ENCODE data around the gene PDPK1. TPM values are rescaled to one million over a fixed set of nuclear protein-coding genes. Genes with fewer than 3 reads are reported as not detected.
"Not testable (repeated sequence)": the region's sequence is repeated elsewhere in the genome, so short reads cannot be mapped to it uniquely, and the experiment has no call there.

PDPK1 gene
- total RNA-seq, 2 donors from 2014 or later: 25.0 to 29.5 TPM

DNA sequence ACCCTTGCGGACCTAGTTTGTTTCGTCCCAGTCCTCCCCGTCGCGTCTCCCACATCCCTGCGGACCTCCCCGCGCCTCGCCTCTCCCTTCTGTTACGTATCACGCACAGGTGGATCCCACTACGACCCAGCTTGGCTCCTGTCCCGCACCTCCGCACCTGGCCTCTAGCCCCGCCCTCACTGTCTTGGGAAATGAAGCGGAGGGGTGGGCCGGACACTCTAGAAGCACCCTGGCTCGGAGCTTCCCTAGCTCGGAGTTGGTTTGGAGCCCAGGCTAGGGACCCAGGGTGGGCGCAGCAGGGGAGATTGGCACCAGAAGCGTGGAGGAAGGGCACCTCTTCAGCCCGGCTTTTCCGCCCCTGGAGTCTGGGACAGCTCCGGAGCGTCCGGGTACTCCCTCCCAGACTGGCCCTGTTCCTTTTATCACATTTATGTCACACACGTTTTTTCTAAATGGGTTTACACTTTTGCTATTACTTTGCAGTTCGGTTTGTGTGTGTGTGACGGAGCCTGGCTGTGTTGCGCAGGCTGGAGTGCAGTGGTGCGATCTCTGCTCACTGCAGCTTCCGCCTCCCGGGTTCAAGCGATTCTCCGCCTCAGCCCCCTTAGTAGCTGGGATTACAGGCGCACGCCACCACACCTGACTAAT, 5.2 kb upstream of the PDPK1 start:
- TF ChIP-seq, protein P1, sequence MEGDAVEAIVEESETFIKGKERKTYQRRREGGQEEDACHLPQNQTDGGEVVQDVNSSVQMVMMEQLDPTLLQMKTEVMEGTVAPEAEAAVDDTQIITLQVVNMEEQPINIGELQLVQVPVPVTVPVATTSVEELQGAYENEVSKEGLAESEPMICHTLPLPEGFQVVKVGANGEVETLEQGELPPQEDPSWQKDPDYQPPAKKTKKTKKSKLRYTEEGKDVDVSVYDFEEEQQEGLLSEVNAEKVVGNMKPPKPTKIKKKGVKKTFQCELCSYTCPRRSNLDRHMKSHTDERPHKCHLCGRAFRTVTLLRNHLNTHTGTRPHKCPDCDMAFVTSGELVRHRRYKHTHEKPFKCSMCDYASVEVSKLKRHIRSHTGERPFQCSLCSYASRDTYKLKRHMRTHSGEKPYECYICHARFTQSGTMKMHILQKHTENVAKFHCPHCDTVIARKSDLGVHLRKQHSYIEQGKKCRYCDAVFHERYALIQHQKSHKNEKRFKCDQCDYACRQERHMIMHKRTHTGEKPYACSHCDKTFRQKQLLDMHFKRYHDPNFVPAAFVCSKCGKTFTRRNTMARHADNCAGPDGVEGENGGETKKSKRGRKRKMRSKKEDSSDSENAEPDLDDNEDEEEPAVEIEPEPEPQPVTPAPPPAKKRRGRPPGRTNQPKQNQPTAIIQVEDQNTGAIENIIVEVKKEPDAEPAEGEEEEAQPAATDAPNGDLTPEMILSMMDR (IDR thresholded peaks at IDR 0.05): no peak
- Histone ChIP-seq H3K27ac (peak overlapping the region; percentile 95 to 97), H3K36me3 (peaks cover 18% of the 10 kb centered on the region), H3K4me1 (peaks cover 0 to 27% of the 10 kb centered on the region in 2 donors), H3K9me3 (no peaks in the 10 kb centered on the region), H3K27me3 (no peaks in the 10 kb centered on the region), H3K4me3 (peak overlapping the region; percentile 65 to 76)
- no peak for DNase-seq (ENCODE audit: low spot score)

DNA sequence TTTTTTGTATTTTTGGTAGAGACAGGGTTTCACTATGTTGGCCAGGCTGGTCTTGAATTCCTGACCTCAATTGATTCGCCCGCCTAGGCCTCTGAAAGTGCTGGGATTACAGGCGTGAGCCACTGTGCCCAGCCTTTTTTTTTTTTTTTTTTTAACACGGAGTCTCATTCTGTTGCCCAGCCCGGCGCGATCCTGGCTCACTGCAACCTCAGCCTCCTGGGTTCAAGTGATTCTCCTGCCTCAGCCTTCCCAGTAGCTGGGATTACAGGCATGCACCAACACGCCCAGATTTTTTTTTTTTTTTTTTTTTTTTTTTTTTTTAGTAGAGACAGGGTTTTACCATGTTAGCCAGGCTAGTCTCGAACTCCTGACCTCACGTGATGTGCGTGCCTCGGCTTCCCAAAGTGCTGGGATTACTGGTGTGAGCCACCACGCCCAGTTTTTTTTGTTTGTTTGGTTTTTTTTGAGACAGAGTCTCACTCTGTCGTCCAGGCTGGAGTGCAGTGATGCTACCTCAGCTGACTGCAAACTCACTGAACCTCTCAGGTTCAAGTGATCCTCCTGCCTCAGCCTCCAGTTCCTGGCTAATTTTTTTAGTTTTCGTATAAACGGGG, 4.6 kb upstream of the PDPK1 start:
- Histone ChIP-seq H3K4me3 (peak overlapping the region; percentile 65 to 76), H3K4me1 (peaks cover 0 to 27% of the 10 kb centered on the region in 2 donors), H3K36me3 (peaks cover 12% of the 10 kb centered on the region), H3K27ac (peak overlapping the region; percentile 95 to 97)
- H3K9me3 ChIP-seq; DNase-seq (ENCODE audit: low spot score); H3K27me3 ChIP-seq: not testable (repeated sequence)

DNA sequence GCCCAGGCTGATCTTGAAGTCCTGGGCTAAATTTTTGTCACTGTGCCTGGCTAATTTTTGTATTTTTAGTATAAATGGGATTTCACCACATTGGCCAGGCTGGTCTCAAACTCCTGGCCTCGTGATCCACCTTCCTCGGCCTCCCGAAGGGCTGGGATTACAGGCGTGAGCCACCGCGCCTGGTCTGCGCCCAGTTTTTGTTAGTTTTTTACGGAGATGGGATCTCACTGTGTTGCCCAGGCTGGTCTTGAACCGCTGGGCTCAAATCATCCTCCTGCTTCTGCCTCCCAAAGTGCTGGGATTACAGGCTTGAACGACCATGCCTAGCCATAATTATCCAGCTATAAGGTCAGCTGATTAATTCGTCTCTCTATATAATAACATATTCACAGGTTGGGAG, 3.9 kb upstream of the PDPK1 start:
- DNase-seq (ENCODE audit: low spot score): no peak
- H3K4me1 ChIP-seq: peaks cover 0 to 32% of the 10 kb centered on the region in 2 donors
- H3K27ac ChIP-seq: no peak overlapping the region
- TF ChIP-seq, protein P1 (IDR thresholded peaks at IDR 0.05): no peak
- no peaks in the 10 kb centered on the region for H3K27me3 ChIP-seq
- no peaks in the 10 kb centered on the region for H3K9me3 ChIP-seq
- no peak overlapping the region for H3K4me3 ChIP-seq
- peaks cover 6% of the 10 kb centered on the region for H3K36me3 ChIP-seq

DNA sequence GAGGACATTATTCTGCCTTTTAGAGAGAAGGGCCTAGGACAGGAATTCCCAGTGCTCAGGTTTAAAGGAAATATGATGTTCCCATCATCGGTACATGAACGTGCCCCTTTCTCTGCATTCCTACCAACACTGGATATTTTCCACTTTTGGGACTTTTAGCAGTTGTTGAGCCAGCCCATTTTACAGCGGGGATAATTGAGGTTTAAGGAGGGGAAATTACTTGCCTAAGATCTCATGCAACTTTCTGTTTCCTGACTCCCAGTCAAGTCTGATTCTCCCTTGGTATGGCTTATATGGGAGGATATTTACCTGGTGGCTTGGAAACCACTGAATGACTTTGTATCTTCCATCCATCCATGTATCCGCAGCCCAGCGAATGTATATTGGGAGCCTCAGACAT, 3.5 kb upstream of the PDPK1 start:
- not testable (repeated sequence) for H3K9me3 ChIP-seq; DNase-seq (ENCODE audit: low spot score); H3K36me3 ChIP-seq; H3K27me3 ChIP-seq; H3K4me3 ChIP-seq; H3K27ac ChIP-seq
- peaks cover 0 to 36% of the 10 kb centered on the region in 2 donors for H3K4me1 ChIP-seq

DNA sequence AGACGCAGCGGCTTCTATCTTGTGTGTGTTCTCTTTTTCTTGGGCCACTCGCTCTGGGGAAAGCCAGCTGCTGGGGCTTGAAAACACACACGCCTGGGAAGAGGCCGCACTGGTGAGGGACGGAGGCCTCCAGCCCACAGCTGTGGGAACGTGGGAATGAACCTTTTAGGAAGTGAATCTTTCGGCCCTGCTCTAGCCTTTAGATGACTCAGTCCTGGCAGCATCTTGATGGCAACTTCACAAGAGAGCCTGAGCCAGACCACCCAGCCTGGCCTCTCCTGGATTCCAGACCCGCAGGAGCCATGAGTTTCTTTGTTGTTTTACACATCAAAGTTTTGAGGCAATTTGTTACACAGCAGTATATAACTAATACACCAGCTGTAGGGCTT, 2.2 kb upstream of the PDPK1 start:
- Histone ChIP-seq H3K4me1 (peaks cover 0 to 49% of the 10 kb centered on the region in 2 donors), H3K9me3 (no peaks in the 10 kb centered on the region), H3K27me3 (no peaks in the 10 kb centered on the region), H3K36me3 (no peaks in the 10 kb centered on the region), H3K4me3 (no peak overlapping the region), H3K27ac (peak overlapping the region; percentile 28 to 86)
- no peak for DNase-seq (ENCODE audit: low spot score)
- TF ChIP-seq, protein P1 (IDR thresholded peaks at IDR 0.05): no peak

DNA sequence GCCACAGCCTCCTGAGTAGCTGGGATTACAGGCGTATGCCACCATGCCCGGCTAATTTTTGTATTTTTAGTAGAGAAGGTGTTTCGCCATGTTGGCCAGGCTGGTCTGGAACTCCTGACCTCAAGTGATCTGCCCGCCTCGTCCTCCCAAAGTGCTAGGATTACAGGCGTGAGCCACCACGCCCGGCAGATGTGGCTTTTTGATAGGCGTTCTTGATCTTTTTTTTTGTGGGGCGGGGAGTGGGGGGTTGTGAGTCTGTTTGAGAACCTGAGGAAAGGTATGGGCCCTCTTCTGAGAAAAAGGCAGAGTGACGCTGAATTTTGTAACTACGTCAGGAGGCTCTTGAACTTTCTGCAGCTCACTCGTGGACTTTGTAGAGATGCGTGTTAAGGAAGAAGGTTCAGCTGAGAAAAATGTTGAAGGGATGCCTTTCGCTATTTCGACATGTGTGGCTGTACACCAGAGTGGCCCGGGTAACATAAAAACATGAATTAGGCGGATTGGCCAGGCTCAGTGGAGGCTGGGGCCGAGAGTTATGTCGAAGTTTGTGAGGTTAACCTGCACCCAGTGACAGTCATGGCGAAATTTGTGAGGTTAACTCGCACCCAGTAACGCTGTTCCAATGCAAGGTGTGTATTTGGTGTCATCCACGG, 1.5 kb downstream of the PDPK1 start:
- H3K36me3 ChIP-seq; H3K27me3 ChIP-seq; H3K27ac ChIP-seq; H3K4me3 ChIP-seq; H3K9me3 ChIP-seq; DNase-seq (ENCODE audit: low spot score): not testable (repeated sequence)
- H3K4me1 ChIP-seq: peaks cover 0 to 44% of the 10 kb centered on the region in 2 donors

DNA sequence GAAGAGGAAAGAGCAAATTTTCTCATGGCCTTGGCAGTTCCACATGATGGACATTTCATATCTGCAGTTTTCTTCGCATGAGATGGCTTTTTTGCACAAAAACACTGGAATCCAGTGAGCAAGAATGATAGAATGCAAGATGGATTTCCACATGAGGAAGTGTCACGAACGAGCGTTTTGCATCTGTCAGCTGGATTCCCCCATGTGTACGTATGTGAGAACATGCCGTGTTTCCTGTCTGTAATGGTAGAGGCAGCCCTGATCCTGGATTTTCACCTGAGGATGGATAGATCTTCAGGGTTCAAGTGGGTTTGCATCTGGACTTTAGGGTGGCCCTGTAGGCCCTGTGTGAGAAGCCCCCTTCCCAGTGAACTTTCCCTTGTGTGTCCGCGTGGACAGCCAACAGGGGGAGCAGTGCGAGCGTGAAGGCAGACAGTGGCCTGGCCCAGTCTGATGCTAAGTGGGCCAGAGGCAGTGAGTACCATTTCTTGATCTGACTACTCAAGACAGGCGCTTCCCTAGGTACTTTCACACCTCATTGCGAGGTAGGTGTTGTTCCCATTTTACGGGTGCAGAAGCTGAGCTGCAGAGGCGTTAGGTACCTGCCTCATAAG, 2.1 kb downstream of the PDPK1 start:
- DNase-seq (ENCODE audit: low spot score); H3K4me3 ChIP-seq; H3K9me3 ChIP-seq; H3K27me3 ChIP-seq; H3K27ac ChIP-seq; H3K36me3 ChIP-seq: not testable (repeated sequence)
- H3K4me1 ChIP-seq: peaks cover 0 to 44% of the 10 kb centered on the region in 2 donors
- TF ChIP-seq, protein P1 (IDR thresholded peaks at IDR 0.05): peak in 1 of 2 donors; percentile 56

DNA sequence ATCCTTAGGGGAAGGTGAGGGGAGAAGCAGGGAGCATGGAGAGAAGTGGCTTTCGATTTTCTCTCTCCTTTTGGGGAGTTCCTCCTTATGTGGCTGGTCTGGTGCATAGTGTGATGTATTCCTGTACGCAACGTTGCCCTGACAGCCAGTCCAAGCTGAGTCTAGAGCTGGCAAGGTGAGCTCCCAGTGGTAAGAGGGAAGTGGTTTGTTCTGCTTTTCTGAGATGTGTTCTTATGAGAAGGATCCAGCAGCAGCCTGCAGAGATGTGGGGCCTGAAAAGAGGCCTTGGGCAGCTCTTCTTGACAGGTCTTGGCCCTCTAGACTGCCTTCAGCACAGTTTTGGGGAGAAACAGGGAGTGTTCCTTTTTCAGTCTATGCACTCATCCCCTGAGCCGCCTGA, 3.1 kb downstream of the PDPK1 start:
- peaks cover 0 to 45% of the 10 kb centered on the region in 2 donors for H3K4me1 ChIP-seq

DNA sequence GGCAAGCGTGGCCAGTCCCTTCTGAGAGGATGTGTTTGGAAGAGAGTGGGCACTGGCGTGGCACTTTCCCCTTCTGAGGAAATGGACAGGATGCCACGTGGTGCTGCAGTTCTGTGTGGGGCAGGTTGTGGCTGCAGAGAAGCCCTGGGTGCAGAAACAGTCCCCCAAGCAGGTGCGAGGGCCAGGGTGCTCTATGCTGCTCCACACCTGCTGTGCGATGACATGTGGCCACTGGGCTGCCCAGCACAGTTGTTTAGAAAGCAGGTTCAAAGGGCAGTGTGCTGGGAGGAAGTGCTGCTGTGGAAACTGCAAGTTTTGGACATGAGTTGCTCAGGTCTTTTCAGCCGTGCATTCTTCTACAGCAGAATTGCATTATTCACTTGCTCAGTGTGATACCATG, 3.6 kb downstream of the PDPK1 start:
- H3K27me3 ChIP-seq; DNase-seq (ENCODE audit: low spot score); H3K9me3 ChIP-seq; H3K36me3 ChIP-seq; H3K27ac ChIP-seq; H3K4me3 ChIP-seq: not testable (repeated sequence)
- H3K4me1 ChIP-seq: peaks cover 0 to 46% of the 10 kb centered on the region in 2 donors

More for the DNA sequence above, 3.1 kb downstream of the PDPK1 start:
- not testable (repeated sequence) for H3K9me3 ChIP-seq; H3K27me3 ChIP-seq; DNase-seq (ENCODE audit: low spot score); H3K27ac ChIP-seq; H3K36me3 ChIP-seq; H3K4me3 ChIP-seq

DNA sequence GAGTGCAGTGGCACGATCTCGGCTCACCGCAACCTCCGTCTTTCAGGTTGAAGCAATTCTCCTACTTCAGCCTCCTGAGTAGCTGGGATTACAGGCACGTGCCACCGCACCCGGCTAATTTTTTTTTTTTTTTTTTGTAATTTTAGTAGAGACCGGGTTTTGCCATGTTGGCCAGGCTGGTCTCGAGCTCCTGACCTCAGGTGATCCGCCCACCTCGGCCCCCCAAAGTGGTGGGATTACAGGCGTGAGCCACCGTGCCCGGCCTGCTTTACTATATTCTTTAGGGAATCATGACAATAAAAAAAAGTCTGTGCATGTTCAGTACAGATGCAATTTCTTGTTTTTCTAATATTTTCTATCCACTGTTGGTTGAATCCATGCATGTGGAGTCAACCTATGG, 6.0 kb downstream of the PDPK1 start:
- not testable (repeated sequence) for H3K4me3 ChIP-seq; H3K27ac ChIP-seq; H3K36me3 ChIP-seq; H3K9me3 ChIP-seq; DNase-seq (ENCODE audit: low spot score); H3K27me3 ChIP-seq
- H3K4me1 ChIP-seq: peaks cover 0 to 37% of the 10 kb centered on the region in 2 donors

All from right atrium auricular region (tissue), 2 donors.